AG08396 (cell line): ENCODE data around the gene NOSTRIN.

Source experiments
- DNase-seq: peaks from one replicate; pipeline ENCODE4 v3.0.0; 2012; ENCODE audit warnings: low spot score, mixed read lengths

The NOSTRIN gene

GRCh38 chr2:168889635-168890005, 87.2 kb downstream of the NOSTRIN start:
- DNase-seq, result no peak

DNA sequence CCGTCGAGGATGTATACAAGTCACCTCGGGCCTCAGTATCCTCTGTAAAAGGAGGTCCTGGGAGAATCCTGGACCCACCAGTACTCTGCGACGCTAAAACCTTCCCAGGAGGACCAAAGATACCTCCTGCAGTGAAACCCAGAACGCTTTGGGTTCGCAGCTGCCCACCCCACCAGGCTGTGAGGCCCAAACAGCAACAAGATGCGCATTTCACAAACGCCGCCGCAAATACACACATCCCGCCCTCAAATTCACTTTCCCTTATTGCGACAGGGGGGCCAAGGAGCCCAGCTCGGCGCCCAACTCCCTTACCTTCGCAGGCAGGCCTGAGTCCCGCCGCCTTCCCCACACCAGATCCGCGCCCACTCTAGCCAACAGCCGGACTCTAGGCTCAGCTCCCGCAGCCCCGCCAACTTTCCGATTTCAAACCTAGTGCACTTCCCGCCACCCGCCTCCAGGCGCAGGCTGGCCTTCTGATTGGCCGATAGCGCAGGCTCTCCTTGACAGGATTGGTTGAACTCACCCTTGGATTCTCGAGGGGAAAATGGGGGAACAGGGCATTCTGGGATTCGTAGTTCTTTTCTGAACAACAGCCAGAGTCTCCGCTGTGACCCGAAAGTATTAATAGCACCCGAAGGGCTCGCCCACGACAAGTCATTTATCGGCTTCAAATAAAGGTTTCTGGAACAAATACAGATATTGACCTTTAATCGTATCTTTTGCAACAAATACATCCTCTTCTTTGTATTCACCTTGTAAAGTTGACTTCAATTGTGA, 87.8 kb downstream of the NOSTRIN start, which contains the start of gene SPC25:
Gene SPC25 (minus strand): TSS at position 425 of the 777 bp plus-strand sequence. CDS start 911 bp downstream, outside the sequence.
- DNase-seq, result peak; percentile 95

DNA sequence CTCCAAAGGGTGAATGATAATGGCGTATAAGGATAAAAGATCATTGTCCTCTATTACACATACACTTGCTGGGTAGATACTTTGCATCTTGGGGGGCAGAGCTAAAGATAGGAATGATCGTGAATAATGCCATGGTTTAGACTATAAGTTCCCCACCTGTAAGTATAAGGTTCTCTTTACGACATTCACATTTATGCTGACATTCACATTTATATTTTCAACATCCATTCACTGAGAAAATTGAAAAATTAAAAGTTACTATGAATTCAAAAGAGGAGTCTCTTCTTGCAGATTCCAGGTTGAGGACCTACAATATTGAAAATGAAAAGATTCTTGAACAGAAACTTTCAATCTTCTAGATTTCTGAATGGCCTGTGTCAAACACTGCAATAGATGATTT, 89.9 kb downstream of the NOSTRIN start:
- DNase-seq, result no peak

- no peak for DNase-seq
Measured at GRCh38 chr2:168894101-168894500, 91.7 kb downstream of the NOSTRIN start.

GRCh38 chr2:168894720-168895119, 92.3 kb downstream of the NOSTRIN start:
- DNase-seq, result no peak

DNA sequence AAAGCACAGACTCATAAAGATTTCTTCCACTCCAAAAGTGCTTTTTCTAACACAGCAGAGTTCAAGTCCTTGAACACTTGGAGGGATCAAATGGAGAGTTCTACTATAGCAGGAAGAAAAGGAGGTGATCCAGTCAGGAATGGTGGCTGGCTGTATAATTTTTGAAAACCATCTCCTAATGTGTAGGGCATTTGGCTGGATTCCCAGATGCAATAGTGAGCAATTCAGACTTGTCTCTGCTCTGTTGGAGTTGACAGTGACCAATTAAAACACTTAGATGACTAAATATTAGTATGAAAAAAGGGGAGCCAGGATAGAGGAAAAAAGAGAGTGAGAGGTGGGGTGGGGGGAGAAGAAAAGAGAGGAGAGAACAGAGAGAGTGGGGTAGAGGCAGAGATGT, 93.3 kb downstream of the NOSTRIN start:
- DNase-seq, result no peak

DNA sequence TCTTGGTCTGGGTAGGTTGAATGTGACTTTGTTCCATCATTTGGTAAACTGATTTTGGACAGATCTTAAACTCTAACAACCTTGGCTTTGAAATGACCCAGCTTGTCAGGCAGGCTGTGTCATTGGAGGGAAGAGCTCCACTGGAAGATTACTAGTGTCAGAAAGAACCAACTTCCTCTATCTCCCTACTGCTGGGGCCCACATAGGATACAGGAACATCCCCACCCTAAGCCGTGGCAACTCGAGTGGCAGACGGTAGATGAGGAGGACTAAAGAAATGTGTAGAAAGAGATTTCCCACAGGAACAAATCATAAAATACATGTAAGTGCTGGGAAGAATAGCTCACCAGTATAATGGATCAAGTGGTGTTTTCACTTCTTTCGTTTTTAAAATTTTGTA, 94.3 kb downstream of the NOSTRIN start:
- no peak for DNase-seq

GRCh38 chr2:168897449-168897848, 95.0 kb downstream of the NOSTRIN start:
- no peak for DNase-seq

- no peak for DNase-seq
Measured at GRCh38 chr2:168901003-168901402, 98.6 kb downstream of the NOSTRIN start, which contains the start of gene G6PC2. TSS of gene G6PC2 (plus strand) at chr2:168901291. CDS start at chr2:168901332, 41 bp downstream.

DNA sequence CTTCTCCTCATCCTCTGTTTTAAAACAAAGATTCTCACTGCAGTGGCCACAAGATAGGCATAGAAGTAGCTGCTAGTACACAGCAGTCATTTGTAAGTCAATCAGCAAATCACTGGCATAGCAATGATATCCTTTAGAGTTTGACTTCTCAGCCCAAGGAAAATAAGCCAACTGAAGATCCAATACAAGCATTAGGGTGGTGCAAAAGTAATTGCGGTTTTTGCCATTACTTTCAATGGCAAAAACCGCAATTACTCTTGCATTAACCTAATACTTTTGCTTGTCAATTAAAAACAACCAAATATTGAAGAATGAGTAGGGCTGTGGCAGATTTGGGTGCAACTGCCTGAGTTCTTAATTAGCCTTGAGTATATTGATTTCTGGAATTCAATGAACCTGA, 101.5 kb downstream of the NOSTRIN start:
- no peak for DNase-seq

DNA sequence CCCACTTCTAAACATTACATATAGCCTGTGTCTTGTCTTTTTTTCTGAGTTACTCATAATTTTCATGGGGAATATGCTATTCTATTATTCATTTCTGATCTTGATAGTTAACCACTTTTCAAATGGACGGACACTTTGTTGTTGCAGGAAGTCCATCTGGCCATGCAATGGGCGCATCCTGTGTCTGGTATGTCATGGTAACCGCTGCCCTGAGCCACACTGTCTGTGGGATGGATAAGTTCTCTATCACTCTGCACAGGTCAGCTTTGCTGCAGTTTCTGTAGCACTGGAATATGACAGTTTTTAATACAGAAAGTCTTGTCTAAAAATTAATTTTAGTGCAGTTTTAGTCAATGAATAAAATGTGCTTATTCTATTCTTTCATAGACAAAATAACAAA, 101.9 kb downstream of the NOSTRIN start:
- DNase-seq, result no peak

DNA sequence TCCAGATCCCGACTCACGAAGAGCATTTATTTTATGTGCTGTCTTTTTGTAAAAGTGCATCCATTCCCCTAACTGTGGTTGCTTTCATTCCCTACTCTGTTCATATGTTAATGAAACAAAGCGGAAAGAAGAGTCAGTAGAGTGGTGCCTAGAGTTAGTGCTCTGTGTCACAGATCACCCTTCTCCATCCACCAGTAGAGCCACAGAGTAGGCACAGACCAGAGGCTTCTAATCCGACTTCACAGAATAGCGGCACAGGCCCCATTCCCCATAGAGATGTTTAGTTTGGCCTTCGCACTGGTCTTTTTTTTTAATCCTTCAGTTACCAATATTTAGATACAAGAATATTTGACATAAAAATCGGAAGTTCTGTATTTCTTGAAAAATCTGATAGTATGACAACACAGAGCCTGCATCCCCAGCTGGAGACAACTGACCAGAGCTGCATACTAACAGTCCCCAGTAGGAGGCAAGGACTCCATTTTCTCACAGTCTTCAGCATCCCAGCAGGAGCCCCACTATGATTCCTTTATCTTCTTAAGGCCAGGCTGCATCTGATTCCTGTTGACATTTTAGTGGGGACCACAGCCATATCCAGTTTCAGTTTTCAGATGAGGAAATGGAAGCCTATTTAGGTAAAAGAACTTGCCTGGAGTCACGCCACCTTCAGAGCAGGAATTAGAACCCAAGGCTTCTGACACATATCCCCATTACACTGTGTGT, 105.7 kb downstream of the NOSTRIN start:
- DNase-seq, result no peak

- DNase-seq, result no peak
Measured at GRCh38 chr2:168910330-168910729, 107.9 kb downstream of the NOSTRIN start.

DNA sequence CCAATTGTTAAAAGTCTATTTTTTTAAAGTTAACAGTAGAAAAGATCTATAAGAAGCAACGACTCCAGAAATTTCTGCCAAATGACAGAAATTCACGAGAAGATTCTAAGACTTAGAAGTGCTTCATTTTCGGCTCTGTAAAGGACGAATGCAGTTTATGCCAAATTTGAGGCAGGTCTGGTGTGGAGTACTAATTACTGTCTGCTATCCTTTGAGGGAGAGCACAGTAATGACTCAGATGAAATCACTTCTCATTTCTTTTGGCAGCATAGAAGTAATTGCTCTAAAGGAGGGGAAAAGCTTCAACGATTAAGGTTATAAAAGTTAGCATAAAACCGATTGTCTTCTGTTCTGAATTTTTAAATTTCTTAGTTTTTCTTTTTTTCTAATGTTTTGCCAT, 110.0 kb downstream of the NOSTRIN start:
- DNase-seq, result no peak

DNA sequence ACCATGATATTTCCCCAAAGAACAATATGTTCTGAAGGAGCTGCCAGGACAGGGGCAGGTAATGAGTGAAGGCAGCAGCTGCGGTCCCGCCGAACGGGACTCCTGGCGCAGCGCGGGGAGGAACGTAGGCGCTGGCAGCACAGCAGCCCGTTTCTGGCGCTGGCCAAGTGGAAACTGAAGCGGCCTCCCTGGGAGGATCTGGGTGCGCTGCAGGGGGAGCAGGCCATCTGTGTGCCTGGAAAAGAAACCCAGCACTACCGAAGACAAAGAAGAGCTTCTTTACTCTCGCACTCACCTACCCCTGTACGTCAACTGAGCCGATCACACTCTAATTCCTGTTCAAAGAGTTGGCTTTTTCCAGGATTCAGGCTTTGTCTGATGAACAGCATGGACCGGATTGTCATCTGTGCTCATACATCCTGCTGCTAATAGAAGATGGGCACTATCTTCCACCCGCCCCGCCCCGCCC, 110.5 kb downstream of the NOSTRIN start:
- peak; percentile 23 for DNase-seq

DNA sequence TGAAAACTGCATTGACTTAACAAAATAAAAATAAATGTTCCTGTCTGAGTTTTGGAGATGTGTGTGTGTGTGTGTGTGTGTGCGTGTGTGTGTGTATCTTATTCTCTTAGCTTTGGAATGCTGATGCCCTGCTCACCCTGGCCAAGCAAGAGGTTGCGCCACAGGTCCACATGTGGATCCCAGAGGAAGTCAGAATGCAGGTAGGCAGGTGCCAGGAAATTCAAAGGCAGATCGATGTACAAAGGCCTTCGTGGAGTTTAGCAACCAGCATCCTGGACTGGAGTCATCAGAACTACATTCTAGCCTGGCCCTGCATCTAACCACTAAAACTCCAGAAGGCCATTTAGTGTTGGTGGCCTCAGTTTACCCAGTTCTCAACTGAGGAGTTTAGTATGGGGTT, 111.1 kb downstream of the NOSTRIN start:
- no peak for DNase-seq
